H9 (cell line): ENCODE measurements around the gene INPP5A. TPM values are rescaled to one million over a fixed set of nuclear protein-coding genes. Genes with fewer than 3 reads are reported as not detected.

ENCODE experiments used
- DNase-seq: peaks from one replicate; pipeline ENCODE4 v3.0.0-alpha.2; 2017
- H2AFZ ChIP-seq: one replicate; pipeline ENCODE4 v1.6.1; 2013; ENCODE audit warnings: mild to moderate bottlenecking, low read length, control low read depth, moderate library complexity
- H2AK5ac ChIP-seq: 2 replicates; pipeline ENCODE4 v1.6.1; 2013; ENCODE audit warnings: low read length, control low read depth, mixed read lengths; ENCODE audit not compliant: insufficient read length
- H2BK120ac ChIP-seq: one replicate; pipeline ENCODE4 v1.6.1; 2013; ENCODE audit warnings: low read depth, mild to moderate bottlenecking, low read length, control low read depth, inconsistent platforms; ENCODE audit not compliant: poor library complexity, severe bottlenecking
- H2BK12ac ChIP-seq: 2 replicates; pipeline ENCODE4 v1.6.1; 2013; ENCODE audit warnings: low read length, control low read depth, mixed read lengths, low read depth; ENCODE audit not compliant: insufficient read length
- H2BK15ac ChIP-seq: 2 replicates; pipeline ENCODE4 v1.6.1; 2013; ENCODE audit warnings: low read depth, low read length, control low read depth
- H2BK20ac ChIP-seq: one replicate; pipeline ENCODE4 v1.6.1; 2013; ENCODE audit warnings: low read depth, mild to moderate bottlenecking, low read length, control low read depth, inconsistent platforms; ENCODE audit not compliant: poor library complexity, severe bottlenecking
- H2BK5ac ChIP-seq: 2 replicates; pipeline ENCODE4 v1.6.1; 2013; ENCODE audit warnings: low read length, control low read depth, mixed read lengths; ENCODE audit not compliant: insufficient read length
- H3K14ac ChIP-seq: 2 replicates; pipeline ENCODE4 v1.6.1; 2013; ENCODE audit warnings: low read length, control low read depth; ENCODE audit not compliant: insufficient read depth
- H3K18ac ChIP-seq: 2 replicates; pipeline ENCODE4 v1.6.1; 2013; ENCODE audit warnings: low read depth, mild to moderate bottlenecking, mixed read lengths, low read length, control low read depth; ENCODE audit not compliant: insufficient read length
- H3K23ac ChIP-seq: 2 replicates; pipeline ENCODE4 v1.6.1; 2013; ENCODE audit warnings: low read length, control low read depth, mixed read lengths, low read depth; ENCODE audit not compliant: insufficient read length
- H3K23me2 ChIP-seq: 2 replicates; pipeline ENCODE4 v1.6.1; 2013; ENCODE audit warnings: low read depth, mild to moderate bottlenecking, mixed read lengths, low read length, control low read depth; ENCODE audit not compliant: insufficient read length, poor library complexity, severe bottlenecking
- H3K27ac ChIP-seq: 2 replicates; pipeline ENCODE4 v1.5.1; 2013; ENCODE audit warnings: low read length, control low read depth, mixed read lengths, low read depth; ENCODE audit not compliant: insufficient read length
- H3K27me3 ChIP-seq: 2 replicates; pipeline ENCODE4 v1.6.1; 2013; ENCODE audit warnings: low read length, control low read depth, inconsistent platforms; ENCODE audit not compliant: insufficient read depth
- H3K4ac ChIP-seq: 2 replicates; pipeline ENCODE4 v1.6.1; 2013; ENCODE audit warnings: low read depth, mild to moderate bottlenecking, control low read depth, inconsistent platforms, low read length, moderate library complexity
- H3K4me1 ChIP-seq: 2 replicates; pipeline ENCODE4 v1.6.1; 2013; ENCODE audit warnings: low read length, control low read depth, inconsistent platforms; ENCODE audit not compliant: insufficient read depth
- H3K4me2 ChIP-seq: 2 replicates; pipeline ENCODE4 v1.6.1; 2013; ENCODE audit warnings: low read length, control low read depth, mixed read lengths; ENCODE audit not compliant: insufficient read length, insufficient read depth
- H3K56ac ChIP-seq: 2 replicates; pipeline ENCODE4 v1.6.1; 2013; ENCODE audit warnings: low read depth, mild to moderate bottlenecking, mixed read lengths, low read length, control low read depth; ENCODE audit not compliant: insufficient read length
- H3K79me1 ChIP-seq: 2 replicates; pipeline ENCODE4 v1.6.1; 2013; ENCODE audit warnings: low read depth, mild to moderate bottlenecking, moderate library complexity, low read length, control low read depth, inconsistent platforms; ENCODE audit not compliant: insufficient read depth, poor library complexity, severe bottlenecking
- H3K79me2 ChIP-seq: 2 replicates; pipeline ENCODE4 v1.6.1; 2013; ENCODE audit warnings: low read length, control low read depth, inconsistent platforms; ENCODE audit not compliant: insufficient read depth
- H3K9ac ChIP-seq: 2 replicates; pipeline ENCODE4 v1.6.1; 2013; ENCODE audit warnings: low read length, control low read depth, mixed read lengths; ENCODE audit not compliant: insufficient read length; ENCODE audit errors: extremely low read depth
- H3K9me3 ChIP-seq: one replicate; pipeline ENCODE4 v1.6.1; 2013; ENCODE audit warnings: low read depth, low read length, inconsistent platforms; ENCODE audit not compliant: control insufficient read depth
- H3T11ph ChIP-seq: one replicate; pipeline ENCODE4 v1.6.1; 2013; ENCODE audit warnings: mild to moderate bottlenecking, low read length, control low read depth, inconsistent platforms
- H4K20me1 ChIP-seq: one replicate; pipeline ENCODE4 v1.6.1; 2013; ENCODE audit not compliant: control insufficient read depth, insufficient read length, insufficient read depth
- H4K5ac ChIP-seq: 2 replicates; pipeline ENCODE4 v1.6.1; 2013; ENCODE audit warnings: low read depth, mild to moderate bottlenecking, mixed read lengths, low read length, control low read depth; ENCODE audit not compliant: insufficient read length
- H4K8ac ChIP-seq: replicated peaks from 2 replicates; pipeline ENCODE4 v1.6.1; 2013; ENCODE audit warnings: low read length, control low read depth, mixed read lengths, low read depth; ENCODE audit not compliant: insufficient read length
- H4K91ac ChIP-seq: 2 replicates; pipeline ENCODE4 v1.6.1; 2013; ENCODE audit warnings: low read depth, mild to moderate bottlenecking, moderate library complexity, mixed read lengths, low read length, control low read depth; ENCODE audit not compliant: insufficient read length
- H3K27ac Mint-ChIP-seq, 3 experiments: 2 replicates in 2 of 3; 3 replicates in 1 of 3; pipeline ENCODE4 v1.8.0; 2020 to 2021; ENCODE audit warnings: mixed read lengths in 3 of 3, mild to moderate bottlenecking in 1 of 3, moderate library complexity in 1 of 3
- H3K27me3 Mint-ChIP-seq: 2 replicates; pipeline ENCODE4 v1.8.0; 2021; ENCODE audit warnings: low read depth, mild to moderate bottlenecking, moderate library complexity, mixed read lengths
- H3K36me3 Mint-ChIP-seq, 3 experiments: 2 replicates in 2 of 3; 3 replicates in 1 of 3; pipeline ENCODE4 v1.8.0; 2020 to 2021; ENCODE audit warnings: low read depth in 3 of 3, mixed read lengths in 3 of 3; ENCODE audit not compliant: insufficient read depth in 1 of 3
- H3K4me1 Mint-ChIP-seq, 2 experiments: 2 replicates each; pipeline ENCODE4 v1.8.0; 2020; ENCODE audit warnings: mixed read lengths in 2 of 2
- H3K4me3 Mint-ChIP-seq, 2 experiments: 2 replicates in 1 of 2; 3 replicates in 1 of 2; pipeline ENCODE4 v1.8.0; 2020 to 2021; ENCODE audit warnings: mild to moderate bottlenecking in 2 of 2, mixed read lengths in 2 of 2, moderate library complexity in 1 of 2
- H3K9me3 Mint-ChIP-seq, 2 experiments: 2 replicates in 1 of 2; 3 replicates in 1 of 2; pipeline ENCODE4 v1.8.0; 2020; ENCODE audit warnings: mild to moderate bottlenecking in 2 of 2, mixed read lengths in 2 of 2, moderate library complexity in 1 of 2
- CTCF ChIP-seq: fragments of 200-600 bp; sonication (generic); conservative IDR thresholded peaks from 3 replicates; pipeline ENCODE4 v1.8.0; 2021; ENCODE audit warnings: antibody characterized with exemption, mild to moderate bottlenecking
- WGBS: extraction: QIAGEN DNeasy Blood & Tissue Kit; methylation state at CpG from one replicate; pipeline ENCODE4 v1.1.7; 2013; ENCODE audit warnings: missing lambda C conversion rate, low lambda C conversion rate, mixed read lengths; ENCODE audit not compliant: insufficient read length; ENCODE audit errors: extremely low coverage; 5-methylcytosine and 5-hydroxymethylcytosine counted together
- total RNA-seq: library from RNA; stranded (reverse); gene quantifications from 2 replicates; pipeline ENCODE4 v1.2.1, GENCODE V29; 2021

INPP5A gene
- total RNA-seq, 1 experiment from 2014 or later = 17.7 TPM

GRCh38 chr10:132650611-132651250 is 113.1 kb downstream of the INPP5A start:
- Histone ChIP-seq H3K9ac (no peak overlapping the region), H4K8ac (no peak overlapping the region), H2BK12ac (no peak overlapping the region), H3K56ac (no peak overlapping the region), H3K9me3 (no peaks in the 10 kb centered on the region), H2BK20ac (no peak overlapping the region), H3T11ph (no peak overlapping the region), H3K23me2 (no peaks in the 10 kb centered on the region), H3K4ac (no peak overlapping the region), H3K27me3 (no peaks in the 10 kb centered on the region), H3K27ac (no peak overlapping the region), H3K4me2 (no peak overlapping the region), H2BK120ac (no peak overlapping the region), H3K79me2 (no peaks in the 10 kb centered on the region), H2AK5ac (no peak overlapping the region), H2BK15ac (no peak overlapping the region), H4K91ac (no peak overlapping the region), H3K18ac (no peak overlapping the region), H3K23ac (no peak overlapping the region), H4K5ac (no peak overlapping the region), H3K79me1 (no peaks in the 10 kb centered on the region), H2BK5ac (no peak overlapping the region), H4K20me1 (peaks cover 2% of the 10 kb centered on the region), H3K14ac (no peak overlapping the region; the same call in 1 of the 2 replicates), H2AFZ (no peak overlapping the region), H3K4me1 (no peaks in the 10 kb centered on the region)
- no CpG with 5 or more reads among the region's 20 CpGs for WGBS
- Mint-ChIP-seq H3K27ac (no peak overlapping the region), H3K27me3 (no peaks in the 10 kb centered on the region), H3K36me3 (no peaks in the 10 kb centered on the region; a peak in 1 of 7 replicates), H3K9me3 (no peaks in the 10 kb centered on the region), H3K4me3 (no peak overlapping the region), H3K4me1 (peaks cover 5 to 17% of the 10 kb centered on the region in 2 experiments; a peak in 2 of 4 replicates)
- DNase-seq = no peak
- no peak for TF ChIP-seq CTCF
